HepG2 (cell line): ENCODE data around the gene DENND5B. TPM values are rescaled to one million over a fixed set of nuclear protein-coding genes. Genes with fewer than 3 reads are reported as not detected.

Source experiments
- GATAD2A ChIP-seq: IDR thresholded peaks from 2 replicates; pipeline ENCODE4 v1.6.1; 2016
- PRDM10 ChIP-seq: sonication (generic); formaldehyde crosslinking; IDR thresholded peaks from 2 replicates; pipeline ENCODE4 v1.4.0; 2020; ENCODE audit warnings: low read depth, missing genetic modification reagents
- SOX13 ChIP-seq, 3 experiments: fragments of 450-650 bp in 1 of 3; sonication (generic) in 1 of 3; formaldehyde crosslinking in 1 of 3; IDR thresholded peaks in 2 of 3; conservative IDR thresholded peaks in 1 of 3; 2 replicates each; pipeline versions ENCODE4 v1.5.0 to v1.6.1; 2016 to 2020; ENCODE audit warnings: antibody characterized with exemption in 1 of 3, mild to moderate bottlenecking in 1 of 3, missing compliant biosample characterization in 1 of 3, missing genetic modification reagents in 1 of 3, moderate library complexity in 1 of 3
- SOX5 ChIP-seq: IDR thresholded peaks from 2 replicates; pipeline ENCODE4 v1.6.1; 2016; ENCODE audit warnings: borderline replicate concordance
- TEAD3 ChIP-seq: optimal IDR thresholded peaks from 2 replicates; pipeline ENCODE3; 2016; ENCODE audit warnings: borderline replicate concordance
- TGIF2 ChIP-seq: IDR thresholded peaks from 2 replicates; pipeline ENCODE4 v1.6.1; 2016; ENCODE audit warnings: control low read depth, missing compliant biosample characterization
- ZNF331 ChIP-seq: sonication (generic); formaldehyde crosslinking; IDR thresholded peaks from 2 replicates; pipeline ENCODE4 v1.4.0; 2020; ENCODE audit warnings: missing genetic modification reagents
- ZNF414 ChIP-seq: sonication (generic); formaldehyde crosslinking; IDR thresholded peaks from 2 replicates; pipeline ENCODE4 v1.5.0; 2020; ENCODE audit warnings: missing genetic modification reagents
- polyA plus RNA-seq, 8 experiments: library from polyadenylated mRNA; depleted of rRNA in 3 of 8; stranded (reverse) in 7 of 8; unstranded in 1 of 8; fragments of >200 nt; fragmentation: Illumina TruSeq in 4 of 8; extraction: Trizol in 4 of 8; gene quantifications; 2 replicates each; pipeline versions ENCODE4 v1.2.1 to v1.2.3, GENCODE V29; 2011 to 2016; ENCODE audit warnings: low read depth in 4 of 8, missing spikeins in 1 of 8, mixed read lengths in 1 of 8; ENCODE audit not compliant: insufficient read depth in 1 of 8
- total RNA-seq, 5 experiments: library from RNA; depleted of rRNA; stranded (reverse); fragments of >200 nt; fragmentation: Illumina TruSeq; extraction: Trizol; gene quantifications; 2 replicates each; pipeline ENCODE4 v1.2.3, GENCODE V29; 2016; ENCODE audit warnings: low read depth in 1 of 5
- TF ChIP-seq, protein P1 (sequence below), 2 experiments: sonication (generic) in 1 of 2; formaldehyde crosslinking in 1 of 2; IDR thresholded peaks; 2 replicates each; pipeline versions ENCODE4 v1.4.0 to v1.6.1; 2016 to 2020; ENCODE audit warnings: borderline replicate concordance in 1 of 2, low read depth in 1 of 2, mild to moderate bottlenecking in 1 of 2, missing genetic modification reagents in 1 of 2
- TF ChIP-seq, protein P2 (sequence below): sonication (generic); formaldehyde crosslinking; conservative IDR thresholded peaks from 2 replicates; pipeline ENCODE4 v1.4.0; 2020; ENCODE audit warnings: mild to moderate bottlenecking, missing genetic modification reagents, moderate library complexity
- TF ChIP-seq, protein P3 (sequence below): sonication (generic); formaldehyde crosslinking; IDR thresholded peaks from 2 replicates; pipeline ENCODE4 v1.5.0; 2020; ENCODE audit warnings: mild to moderate bottlenecking, missing genetic modification reagents, borderline replicate concordance

Gene DENND5B
- total and polyA plus RNA-seq, 2 of the 13 experiments (the other 11 are each of a cell fraction or from before 2014, with no cell fraction given) = 14.7 to 18.7 TPM

DNA sequence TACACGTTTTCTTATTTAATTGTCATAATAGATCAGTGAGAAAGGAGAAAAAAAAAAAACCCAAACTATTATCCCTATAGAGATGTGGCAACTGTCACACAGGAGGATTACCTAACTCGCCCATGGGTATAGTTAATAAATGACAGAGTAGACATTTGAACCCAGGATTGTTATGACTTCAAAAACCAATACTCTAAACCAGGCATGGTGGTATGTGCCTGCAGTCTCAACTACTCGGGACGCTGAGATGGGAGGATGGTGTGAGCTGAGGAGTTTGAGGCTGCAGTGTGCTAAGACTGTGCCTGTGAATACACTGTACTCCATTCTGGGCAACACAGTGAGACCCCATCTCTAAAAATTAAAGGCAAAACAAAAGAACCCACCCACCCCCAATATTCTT, 114.5 kb downstream of the DENND5B start (continued):
- TF ChIP-seq PRDM10 = peak; percentile 52; the same call in 1 of the 2 replicates
- TF ChIP-seq, protein P1, sequence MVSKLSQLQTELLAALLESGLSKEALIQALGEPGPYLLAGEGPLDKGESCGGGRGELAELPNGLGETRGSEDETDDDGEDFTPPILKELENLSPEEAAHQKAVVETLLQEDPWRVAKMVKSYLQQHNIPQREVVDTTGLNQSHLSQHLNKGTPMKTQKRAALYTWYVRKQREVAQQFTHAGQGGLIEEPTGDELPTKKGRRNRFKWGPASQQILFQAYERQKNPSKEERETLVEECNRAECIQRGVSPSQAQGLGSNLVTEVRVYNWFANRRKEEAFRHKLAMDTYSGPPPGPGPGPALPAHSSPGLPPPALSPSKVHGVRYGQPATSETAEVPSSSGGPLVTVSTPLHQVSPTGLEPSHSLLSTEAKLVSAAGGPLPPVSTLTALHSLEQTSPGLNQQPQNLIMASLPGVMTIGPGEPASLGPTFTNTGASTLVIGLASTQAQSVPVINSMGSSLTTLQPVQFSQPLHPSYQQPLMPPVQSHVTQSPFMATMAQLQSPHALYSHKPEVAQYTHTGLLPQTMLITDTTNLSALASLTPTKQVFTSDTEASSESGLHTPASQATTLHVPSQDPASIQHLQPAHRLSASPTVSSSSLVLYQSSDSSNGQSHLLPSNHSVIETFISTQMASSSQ (IDR thresholded peaks at IDR 0.05; ENCODE audit: low read depth) = peak; percentile 93
- TF ChIP-seq, protein P1 (CRISPR knock-in tag; IDR thresholded peaks at IDR 0.05; ENCODE audit: borderline replicate concordance) = peak; percentile 95
- TF ChIP-seq SOX5 = peak; percentile 73; the same call in 1 of the 2 replicates
- peak; percentile 57 for TF ChIP-seq GATAD2A (CRISPR knock-in tag)
- TF ChIP-seq, protein P2, sequence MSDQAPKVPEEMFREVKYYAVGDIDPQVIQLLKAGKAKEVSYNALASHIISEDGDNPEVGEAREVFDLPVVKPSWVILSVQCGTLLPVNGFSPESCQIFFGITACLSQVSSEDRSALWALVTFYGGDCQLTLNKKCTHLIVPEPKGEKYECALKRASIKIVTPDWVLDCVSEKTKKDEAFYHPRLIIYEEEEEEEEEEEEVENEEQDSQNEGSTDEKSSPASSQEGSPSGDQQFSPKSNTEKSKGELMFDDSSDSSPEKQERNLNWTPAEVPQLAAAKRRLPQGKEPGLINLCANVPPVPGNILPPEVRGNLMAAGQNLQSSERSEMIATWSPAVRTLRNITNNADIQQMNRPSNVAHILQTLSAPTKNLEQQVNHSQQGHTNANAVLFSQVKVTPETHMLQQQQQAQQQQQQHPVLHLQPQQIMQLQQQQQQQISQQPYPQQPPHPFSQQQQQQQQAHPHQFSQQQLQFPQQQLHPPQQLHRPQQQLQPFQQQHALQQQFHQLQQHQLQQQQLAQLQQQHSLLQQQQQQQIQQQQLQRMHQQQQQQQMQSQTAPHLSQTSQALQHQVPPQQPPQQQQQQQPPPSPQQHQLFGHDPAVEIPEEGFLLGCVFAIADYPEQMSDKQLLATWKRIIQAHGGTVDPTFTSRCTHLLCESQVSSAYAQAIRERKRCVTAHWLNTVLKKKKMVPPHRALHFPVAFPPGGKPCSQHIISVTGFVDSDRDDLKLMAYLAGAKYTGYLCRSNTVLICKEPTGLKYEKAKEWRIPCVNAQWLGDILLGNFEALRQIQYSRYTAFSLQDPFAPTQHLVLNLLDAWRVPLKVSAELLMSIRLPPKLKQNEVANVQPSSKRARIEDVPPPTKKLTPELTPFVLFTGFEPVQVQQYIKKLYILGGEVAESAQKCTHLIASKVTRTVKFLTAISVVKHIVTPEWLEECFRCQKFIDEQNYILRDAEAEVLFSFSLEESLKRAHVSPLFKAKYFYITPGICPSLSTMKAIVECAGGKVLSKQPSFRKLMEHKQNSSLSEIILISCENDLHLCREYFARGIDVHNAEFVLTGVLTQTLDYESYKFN (CRISPR knock-in tag) = peak; percentile 70
- no peak for TF ChIP-seq ZNF414
- TF ChIP-seq ZNF331 (CRISPR knock-in tag) = peak; percentile 52; the same call in 1 of the 2 replicates
- TF ChIP-seq, protein P3, sequence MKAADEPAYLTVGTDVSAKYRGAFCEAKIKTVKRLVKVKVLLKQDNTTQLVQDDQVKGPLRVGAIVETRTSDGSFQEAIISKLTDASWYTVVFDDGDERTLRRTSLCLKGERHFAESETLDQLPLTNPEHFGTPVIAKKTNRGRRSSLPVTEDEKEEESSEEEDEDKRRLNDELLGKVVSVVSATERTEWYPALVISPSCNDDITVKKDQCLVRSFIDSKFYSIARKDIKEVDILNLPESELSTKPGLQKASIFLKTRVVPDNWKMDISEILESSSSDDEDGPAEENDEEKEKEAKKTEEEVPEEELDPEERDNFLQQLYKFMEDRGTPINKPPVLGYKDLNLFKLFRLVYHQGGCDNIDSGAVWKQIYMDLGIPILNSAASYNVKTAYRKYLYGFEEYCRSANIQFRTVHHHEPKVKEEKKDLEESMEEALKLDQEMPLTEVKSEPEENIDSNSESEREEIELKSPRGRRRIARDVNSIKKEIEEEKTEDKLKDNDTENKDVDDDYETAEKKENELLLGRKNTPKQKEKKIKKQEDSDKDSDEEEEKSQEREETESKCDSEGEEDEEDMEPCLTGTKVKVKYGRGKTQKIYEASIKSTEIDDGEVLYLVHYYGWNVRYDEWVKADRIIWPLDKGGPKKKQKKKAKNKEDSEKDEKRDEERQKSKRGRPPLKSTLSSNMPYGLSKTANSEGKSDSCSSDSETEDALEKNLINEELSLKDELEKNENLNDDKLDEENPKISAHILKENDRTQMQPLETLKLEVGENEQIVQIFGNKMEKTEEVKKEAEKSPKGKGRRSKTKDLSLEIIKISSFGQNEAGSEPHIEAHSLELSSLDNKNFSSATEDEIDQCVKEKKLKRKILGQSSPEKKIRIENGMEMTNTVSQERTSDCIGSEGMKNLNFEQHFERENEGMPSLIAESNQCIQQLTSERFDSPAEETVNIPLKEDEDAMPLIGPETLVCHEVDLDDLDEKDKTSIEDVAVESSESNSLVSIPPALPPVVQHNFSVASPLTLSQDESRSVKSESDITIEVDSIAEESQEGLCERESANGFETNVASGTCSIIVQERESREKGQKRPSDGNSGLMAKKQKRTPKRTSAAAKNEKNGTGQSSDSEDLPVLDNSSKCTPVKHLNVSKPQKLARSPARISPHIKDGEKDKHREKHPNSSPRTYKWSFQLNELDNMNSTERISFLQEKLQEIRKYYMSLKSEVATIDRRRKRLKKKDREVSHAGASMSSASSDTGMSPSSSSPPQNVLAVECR (CRISPR knock-in tag) = peak; percentile 14; the same call in 1 of the 2 replicates
- 0 out of 2 replicates have a peak, but pooled peaks have one; percentile 54 for TF ChIP-seq TGIF2
- TF ChIP-seq SOX13 (IDR thresholded peaks at IDR 0.05) = no peak
- peak in 1 of 2 experiments; percentile 68; a peak in 2 of 4 replicates for TF ChIP-seq SOX13 (CRISPR knock-in tag; conservative IDR thresholded peaks at IDR 0.05 in 1 of 2, IDR thresholded peaks at IDR 0.05 in 1 of 2)
- TF ChIP-seq TEAD3 (CRISPR knock-in tag) = peak; percentile 81
